GM18519 (cell line): ENCODE data around the gene MAP2K4.

ENCODE experiments used
- ATAC-seq: cut with Tn5 transposase; IDR thresholded peaks from one replicate; pipeline ENCODE4 v1.9.1; 2021; ENCODE audit warnings: mild to moderate bottlenecking, moderate library complexity; ENCODE audit not compliant: unreplicated experiment, low FRiP score

The MAP2K4 gene

DNA sequence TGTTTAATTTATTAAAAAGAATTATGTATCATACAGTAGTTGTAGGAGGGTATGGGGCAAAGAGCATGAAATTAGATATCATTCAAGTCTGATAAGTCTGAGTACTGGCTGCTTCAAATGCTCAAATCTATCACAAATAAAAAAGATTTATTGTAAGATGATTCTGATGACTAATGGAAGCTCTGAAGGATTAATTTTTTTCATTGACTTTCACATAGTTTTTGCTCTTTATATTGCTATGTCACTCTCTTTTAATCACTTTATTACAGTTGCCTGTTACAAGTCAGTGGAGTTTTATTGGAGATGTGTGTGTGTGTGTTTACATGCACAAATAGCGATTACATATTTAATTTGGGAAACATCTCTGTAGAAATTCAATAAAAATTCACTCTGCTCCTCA, 15.0 kb downstream of the MAP2K4 start:
- no peak for ATAC-seq

DNA sequence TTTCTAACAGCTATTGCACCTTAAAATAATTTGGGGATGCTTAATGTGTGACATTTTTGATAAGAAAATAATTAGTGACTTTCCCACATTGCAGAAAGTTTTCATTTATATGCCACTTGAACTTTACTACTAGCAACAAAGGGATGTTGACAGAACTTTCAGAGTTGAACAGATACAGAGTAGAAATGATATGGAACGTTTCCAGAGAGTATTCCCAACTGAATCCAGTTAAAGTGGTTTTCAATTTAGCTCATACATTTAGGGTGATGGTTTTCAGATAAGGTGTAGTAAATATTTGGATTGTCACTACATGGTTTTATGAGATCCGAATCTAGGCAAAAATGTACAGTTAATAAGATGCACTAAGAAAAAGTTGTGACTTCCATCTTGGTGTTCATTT, 17.3 kb downstream of the MAP2K4 start:
- no peak for ATAC-seq

DNA sequence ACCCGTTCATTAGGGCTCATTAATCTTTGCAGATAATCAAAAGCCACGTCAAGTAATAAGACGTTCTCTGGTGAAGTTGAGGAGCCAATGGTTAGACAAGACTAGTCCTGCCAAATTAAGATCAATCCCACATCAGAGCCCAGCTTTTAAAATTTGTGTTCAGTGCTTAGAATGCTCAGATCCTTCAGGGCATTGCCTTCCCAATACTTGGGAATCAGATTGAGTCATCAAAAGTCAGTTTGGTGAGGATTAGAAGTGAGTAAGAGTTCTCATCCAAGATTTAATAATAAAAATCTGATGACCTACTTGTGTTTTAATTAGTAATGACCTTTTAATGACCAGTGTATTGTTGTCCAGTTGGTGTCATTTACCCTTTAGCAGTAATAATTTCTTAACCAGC, 19.8 kb downstream of the MAP2K4 start:
- ATAC-seq: no peak

DNA sequence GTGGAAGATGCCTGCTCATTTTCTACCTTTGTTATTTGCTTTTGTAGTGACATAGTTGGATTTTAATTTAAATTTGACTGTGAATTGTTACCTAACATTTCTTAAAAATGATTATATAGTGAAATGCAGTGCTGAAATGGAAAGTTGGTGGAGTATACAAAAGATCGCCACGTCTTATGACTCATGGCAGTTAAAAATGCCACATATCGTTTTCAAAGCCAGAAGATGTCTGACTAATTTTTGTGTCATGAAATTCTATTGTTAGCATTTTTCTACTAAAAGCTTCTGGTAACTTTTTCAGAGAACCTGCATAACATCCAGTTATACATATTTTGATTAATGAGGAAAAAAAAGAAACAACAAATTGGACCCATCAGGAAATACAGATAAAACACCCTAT, 20.6 kb downstream of the MAP2K4 start:
- no peak for ATAC-seq

DNA sequence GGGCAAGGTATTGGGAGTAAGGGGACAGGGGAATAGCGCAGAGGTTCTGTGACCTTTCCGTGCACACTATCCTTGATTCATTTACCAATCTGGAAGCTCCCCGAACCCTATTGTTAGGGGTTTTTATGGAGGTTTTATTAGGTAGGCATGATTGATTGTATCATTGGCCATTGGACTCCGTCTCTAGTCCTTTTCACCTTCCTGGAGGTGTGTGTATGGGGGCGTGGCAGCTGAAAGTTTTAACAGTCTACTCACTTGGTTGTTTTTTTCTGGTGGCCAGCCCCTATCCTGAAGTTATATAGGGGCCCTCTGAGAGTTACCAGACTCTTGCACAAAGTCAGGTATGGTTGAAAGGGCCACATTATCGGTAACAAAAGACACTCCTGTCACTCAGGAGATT, 23.0 kb downstream of the MAP2K4 start:
- ATAC-seq: no peak

DNA sequence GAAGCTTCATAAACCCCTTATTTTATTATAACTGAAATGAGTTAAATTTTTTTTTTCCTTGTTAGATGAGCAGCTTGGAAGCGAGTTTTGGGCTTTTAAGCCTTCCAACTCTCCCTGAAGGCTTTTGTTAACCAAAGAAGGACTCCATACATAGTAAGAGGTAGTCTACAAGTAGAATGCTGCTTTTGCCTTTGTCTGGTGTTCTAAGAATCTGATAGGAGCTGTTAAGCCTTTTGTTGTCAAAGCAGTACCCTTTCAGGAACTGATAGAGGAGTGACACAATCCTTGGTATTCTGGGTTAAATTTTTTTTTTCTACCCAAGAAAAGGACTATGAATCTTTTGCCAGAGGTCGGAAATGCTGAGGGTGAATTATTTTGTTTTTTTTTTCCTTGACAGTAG, 26.1 kb downstream of the MAP2K4 start:
- ATAC-seq: no peak

DNA sequence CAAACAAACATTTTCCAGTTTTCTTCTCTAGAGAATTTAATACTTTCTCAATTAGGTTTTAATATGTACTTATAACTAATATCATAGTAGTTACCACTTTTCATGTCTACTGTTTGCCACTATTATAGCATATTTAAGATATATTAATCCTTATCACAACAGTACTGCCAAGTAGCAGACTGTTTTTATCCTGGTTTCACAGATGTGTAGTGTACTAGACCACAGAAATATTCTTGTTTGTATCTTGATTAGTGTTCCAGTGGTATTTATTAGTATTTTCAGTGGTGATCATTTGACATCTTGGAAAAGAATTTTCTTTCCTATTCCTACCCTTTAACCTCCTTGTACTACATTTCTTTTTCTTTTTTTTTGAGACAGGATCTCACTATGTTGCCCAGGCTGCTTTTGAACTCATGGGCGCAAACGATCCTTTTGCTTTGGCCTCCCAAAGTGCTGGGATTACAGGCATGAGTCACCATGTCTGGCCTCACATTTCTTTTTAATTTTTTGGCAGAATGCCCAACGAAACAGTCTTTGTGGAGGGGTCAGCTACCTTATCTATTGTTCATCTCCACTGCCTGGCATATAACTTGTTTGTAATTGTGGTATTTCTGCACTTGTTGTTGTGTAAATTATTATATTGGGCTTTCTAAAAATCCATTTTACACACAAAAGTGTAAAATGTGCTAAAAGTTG, 27.2 kb downstream of the MAP2K4 start:
- ATAC-seq: no peak

DNA sequence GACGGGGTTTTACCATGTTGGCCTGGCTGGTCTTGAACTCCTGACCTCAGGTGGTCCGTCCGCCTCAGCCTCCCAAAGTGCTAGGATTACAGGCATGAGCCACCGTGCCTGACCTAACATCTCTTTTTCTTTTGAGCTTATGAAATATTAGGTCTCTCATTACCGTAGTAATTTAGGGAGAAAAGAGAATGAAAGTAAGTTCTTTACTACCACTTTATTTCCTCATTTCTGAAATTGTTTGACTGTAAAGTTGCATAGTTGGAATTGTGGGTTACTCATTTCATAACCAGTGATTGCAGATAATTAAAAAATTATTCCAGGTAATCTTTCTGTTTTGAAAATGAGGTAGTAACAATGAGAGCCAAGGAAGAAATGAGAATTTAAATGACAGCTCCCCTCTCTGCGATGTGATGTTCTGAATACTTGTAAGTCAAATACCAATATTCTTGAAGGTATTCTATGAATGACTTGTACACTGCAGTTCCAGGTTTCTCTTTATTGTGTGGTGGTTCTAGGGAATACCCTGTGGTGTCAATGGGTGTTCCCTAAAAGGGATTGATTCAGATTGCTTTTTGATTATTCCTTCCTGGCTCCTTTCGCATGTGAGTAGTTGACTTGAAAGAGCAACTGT, 28.3 kb downstream of the MAP2K4 start:
- ATAC-seq: no peak

DNA sequence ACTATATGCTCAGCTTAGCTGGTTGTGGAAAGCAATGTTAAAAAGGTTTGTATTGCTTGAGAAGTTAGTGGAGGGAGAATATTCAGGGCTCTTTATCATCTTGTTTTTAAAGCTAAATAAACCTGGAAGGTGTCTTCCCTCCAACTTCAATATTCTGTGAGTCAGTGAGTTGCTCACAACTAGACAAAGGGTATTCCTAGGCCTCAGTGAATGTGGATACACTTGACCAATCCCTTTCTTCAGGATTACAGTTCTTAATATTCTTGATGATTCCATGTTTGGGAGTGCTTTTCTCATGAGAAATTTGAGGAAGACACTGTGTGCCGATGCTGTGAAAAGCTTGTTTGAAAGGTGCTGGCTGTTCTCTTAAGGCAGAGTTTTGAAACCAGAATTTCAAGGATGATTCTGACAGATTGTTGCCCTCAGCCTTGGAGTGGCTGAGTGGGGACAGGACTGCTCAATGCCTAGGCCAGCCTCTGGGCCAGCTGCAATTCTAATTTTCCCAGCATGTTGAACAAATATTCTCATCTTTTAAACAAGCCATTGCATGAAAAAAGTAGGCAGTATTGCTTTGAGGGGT, 30.1 kb downstream of the MAP2K4 start:
- ATAC-seq: no peak

DNA sequence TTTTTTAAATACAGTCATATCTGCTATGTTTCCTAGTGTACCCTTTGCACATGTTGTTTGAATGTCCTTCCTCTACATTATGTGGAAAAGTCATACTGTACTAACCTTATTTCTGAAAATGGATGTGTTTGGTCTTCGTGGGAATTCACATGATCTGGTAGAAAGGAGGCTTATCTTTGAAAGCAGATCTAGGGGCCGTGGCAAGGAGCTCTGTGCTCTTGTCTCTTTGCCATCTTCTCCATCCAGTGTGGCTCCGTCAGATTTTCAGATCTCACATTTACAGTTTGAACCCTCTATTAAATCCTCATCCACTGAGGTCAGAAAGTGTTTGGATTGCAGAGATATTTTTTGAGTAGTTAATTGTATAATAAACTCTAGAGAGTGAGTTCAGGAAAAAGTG, 32.9 kb downstream of the MAP2K4 start:
- ATAC-seq: no peak

DNA sequence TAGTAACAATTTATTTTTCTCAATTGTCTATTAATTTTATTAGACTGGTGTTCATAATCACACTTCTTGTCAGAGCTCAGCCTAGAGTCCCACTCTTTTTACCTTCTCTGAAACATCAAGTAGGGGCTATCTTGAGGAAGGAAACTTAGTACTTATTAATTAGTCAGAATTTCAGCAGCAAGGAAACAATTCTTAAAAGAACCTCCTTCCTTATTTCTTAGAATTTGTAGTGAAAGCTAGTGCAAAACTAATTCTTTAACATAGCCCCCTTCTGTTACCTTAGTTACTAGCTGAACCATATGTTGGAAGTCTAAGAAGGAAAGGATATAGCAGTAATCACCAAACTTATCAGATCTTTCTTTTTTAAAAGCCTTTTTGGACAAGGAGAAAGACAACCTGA, 35.2 kb downstream of the MAP2K4 start:
- no peak for ATAC-seq

DNA sequence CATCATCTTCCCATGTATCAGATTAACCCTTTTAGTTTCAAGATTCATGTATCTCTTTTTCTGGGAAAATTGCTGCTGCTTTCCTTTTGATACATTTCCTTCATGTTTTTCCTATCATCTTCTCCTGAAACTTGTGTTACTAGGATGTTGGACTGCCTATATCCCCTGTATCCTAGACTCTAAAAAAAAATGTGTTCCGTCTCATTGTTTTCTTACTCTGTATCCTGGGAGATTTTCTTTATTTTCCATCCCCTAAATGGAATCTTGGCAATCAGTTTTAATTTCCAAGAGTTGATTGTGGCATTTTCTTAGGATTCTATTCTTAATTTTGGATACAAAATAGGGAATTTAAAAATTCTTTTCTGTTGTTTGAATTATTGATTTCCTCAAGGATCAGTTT, 36.8 kb downstream of the MAP2K4 start:
- no peak for ATAC-seq

DNA sequence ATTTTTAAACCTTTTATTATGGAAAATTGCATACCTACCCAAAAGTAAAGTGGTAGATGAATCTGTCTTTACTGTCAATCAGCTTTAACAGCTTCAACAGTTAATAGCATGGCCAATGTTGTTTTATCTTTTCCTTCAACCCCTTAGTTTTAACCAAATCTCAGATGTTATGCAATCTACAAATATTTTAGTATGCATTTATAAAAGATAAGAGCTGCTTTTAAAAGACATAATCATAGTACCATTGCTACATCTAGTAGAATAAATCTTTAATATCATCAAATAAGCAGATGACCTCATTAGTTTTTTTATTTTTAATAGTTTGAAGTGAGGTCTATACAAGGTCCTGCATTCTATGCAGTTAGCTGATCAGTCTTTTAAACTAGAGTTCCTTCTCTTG, 37.9 kb downstream of the MAP2K4 start:
- no peak for ATAC-seq

DNA sequence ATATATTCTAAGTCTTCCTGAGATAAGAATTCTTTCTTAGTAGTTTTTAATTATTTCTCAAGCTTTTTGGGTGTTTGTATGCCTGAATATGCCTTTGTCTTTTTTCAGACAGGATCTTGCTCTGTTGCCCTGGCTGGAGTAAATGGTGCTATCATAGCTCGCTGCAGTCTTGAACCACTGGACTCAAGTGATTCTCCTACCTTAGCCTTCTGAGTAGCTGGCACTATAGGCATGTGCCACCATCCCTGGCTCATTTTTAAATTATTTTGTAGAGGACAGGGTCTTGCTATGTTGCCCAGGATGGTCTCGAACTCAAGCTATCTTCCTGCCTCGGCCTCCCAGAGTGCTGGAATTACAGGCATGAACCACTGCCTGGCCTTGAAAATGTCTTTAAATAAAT, 41.6 kb downstream of the MAP2K4 start:
- no peak for ATAC-seq

DNA sequence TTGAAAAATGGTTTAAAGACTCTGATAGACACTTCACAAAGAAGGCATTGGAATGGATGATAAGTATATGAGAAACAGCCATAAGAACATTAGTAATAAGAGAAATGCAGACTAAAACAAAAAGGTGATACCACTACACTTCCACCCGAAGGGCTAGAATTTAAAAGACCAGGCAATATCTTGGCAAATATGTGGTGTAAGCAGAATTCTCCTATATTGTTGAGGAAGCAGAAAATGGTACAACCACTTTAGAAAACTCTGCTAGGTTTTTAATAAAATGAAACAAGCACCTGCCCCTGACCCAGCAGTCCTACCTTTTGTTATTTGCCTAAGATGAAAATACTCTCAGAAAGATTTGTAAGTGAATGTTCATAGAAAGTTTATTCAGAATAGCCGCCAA, 43.7 kb downstream of the MAP2K4 start:
- no peak for ATAC-seq

DNA sequence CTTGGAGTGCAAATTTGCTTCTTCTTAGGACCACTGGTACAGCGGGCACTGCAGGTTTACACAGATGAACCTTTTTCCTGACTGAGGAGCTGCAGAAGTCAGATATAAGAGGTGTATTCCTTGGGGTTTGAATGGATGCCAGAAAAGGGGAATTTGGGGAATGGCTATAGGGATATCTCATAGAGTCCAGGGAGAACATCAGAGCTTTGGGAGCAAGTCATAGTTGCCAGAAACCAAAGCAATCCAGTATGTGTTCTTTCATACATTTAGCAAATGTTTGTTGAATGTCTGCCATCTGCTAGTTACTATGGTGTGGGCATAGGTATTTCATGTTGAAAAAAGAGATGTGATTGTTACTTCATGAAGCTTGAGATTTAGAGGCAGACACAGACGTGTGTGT, 46.8 kb downstream of the MAP2K4 start:
- ATAC-seq: no peak

DNA sequence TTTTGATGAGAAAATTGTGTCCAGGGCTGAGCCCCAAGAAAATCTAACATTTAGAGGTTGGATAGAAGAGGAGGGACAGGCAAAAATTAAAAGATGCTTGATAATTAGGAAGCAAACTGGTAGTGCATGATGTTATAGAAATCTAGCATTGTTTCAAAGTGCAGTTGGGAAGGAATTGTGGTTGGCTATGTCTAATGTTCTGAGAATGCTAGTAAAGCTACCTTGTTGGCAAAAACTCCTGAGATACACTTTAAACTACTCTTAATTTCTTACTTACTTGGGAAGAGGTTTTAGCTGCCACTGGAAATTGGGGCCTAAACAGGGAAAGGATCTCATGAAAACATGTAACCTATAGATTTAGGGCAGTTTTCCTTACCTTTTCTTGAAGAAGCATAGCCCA, 48.3 kb downstream of the MAP2K4 start:
- no peak for ATAC-seq

DNA sequence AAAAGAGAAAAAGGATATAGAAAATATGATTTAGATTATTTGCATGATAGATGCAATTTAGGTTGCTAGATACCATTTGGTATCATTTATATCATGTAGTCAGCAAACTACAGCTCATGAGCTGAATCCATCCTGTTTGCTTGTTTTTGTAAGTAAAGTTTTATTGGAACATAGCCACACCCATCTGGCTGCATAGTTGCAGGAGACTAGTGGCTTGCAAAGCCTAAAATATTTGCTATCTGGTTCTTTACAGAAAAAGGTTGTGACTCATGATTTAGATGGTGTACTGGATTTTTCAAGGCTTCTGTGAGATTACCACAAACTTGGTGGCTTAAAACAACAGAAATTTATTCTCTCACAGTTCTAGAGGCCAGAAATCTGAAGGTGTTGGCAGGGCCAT, 49.9 kb downstream of the MAP2K4 start:
- no peak for ATAC-seq

DNA sequence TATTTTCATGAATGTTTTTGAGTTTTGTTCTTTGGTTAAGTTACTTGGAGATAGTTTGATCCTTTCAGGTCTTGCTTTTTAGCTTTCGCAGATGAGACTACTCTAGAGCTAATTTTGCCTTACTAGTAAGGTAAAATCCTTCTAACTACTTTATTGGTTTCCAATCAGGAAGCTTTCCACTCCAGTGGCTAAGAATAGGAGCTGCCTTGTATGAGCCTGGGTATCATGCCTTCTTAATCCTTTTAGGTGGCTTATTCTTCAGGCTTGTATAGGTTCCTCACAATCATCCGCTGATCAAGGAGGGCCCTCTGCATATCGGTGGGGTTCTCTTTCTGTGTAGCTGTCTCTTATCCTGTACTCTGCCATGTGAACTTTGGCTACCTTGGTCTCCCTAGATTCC, 53.7 kb downstream of the MAP2K4 start:
- no peak for ATAC-seq

DNA sequence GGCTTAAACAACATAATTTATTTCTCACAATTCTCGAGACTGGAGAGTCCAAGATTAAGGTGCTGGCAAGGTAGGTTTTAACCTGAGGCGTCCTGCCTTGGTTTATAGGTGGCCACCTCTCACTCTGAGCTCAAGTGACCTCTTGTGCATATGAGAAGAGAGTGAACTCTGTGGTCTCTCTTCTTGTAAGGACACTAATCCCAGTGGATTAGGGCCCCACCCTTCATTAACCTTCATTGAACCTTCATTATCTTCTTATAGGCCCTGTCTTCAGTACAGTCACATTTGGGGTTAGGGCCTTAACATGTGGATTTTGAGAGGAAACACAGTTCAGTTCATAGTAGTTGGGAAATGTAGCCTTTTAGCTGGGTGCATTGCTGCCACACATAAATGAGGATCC, 57.1 kb downstream of the MAP2K4 start:
- no peak for ATAC-seq

DNA sequence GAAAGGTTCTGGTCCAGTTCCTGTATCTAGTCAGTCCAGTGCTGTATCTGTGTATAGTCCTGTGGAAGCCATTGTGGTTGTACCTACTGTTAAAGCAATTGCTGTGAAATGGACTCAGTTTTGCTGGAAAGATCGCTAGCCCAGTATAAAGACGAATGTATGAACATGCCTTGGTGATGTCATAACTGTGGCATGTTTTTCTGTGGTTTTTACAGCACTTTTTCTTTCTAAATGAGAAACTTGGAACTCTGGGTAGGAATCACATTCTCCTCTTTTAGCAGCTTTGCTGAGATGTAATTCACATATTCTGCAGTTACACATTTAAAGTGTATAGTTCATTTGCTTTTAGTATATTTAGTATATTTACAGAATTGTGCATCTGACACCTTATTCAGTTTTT, 58.1 kb downstream of the MAP2K4 start:
- ATAC-seq: no peak

DNA sequence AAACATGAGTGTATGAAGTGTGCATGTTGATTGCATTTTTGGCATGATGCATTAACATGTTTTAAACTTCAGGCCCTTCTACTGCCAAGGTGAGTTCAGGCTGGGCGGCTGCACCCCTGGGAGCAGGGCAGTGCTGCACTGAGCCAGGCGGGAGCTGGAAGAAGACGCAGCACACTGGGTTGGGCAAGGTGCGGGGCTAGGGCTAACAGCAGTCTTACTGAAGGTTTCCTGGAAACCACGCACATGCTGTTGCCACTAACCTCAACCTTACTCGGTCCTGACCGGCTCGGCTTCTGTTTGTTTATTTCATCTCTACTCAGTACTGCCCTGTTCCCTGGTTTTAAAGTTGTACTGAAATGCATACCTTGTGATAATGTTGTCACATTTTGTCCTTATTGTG, 61.0 kb downstream of the MAP2K4 start:
- ATAC-seq: no peak
